ENCODE results near the gene SYT7. TPM values are rescaled to one million over a fixed set of nuclear protein-coding genes. Genes with fewer than 3 reads are reported as not detected.

Gene SYT7
- total RNA-seq, 1 donor from 2014 or later = 12.7 TPM

DNA sequence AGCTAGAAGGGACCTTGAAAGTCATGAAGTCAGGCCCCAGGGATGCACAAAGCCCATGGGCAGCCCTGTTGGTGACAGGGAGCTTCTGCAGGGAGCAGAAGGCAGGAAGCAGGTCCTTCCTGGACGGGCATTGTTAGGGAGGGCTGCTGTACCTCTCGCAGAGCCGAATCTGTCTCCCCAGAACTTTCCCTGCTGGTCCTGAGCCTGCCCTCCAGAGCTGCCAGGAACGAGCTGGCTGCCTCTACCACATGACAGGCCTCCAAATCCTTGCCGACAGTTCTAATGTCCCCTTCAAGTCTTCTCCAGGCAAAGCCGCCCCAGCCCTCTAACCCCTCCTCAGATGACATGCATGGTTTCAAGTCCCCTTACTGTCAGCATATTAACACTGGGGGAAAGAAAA is 20.1 kb downstream of the SYT7 start:
- H3K36me3 ChIP-seq (ENCODE audit: control insufficient read depth, insufficient read depth, low read length) = no peaks in the 10 kb centered on the region
- no peak for DNase-seq (ENCODE audit: low read depth)
- peaks cover 58% of the 10 kb centered on the region for H3K27me3 ChIP-seq (ENCODE audit: control insufficient read depth, insufficient read depth, low read length)
- H3K4me3 ChIP-seq (ENCODE audit: low read depth, low read length) = no peak overlapping the region
- TF ChIP-seq, protein P1, sequence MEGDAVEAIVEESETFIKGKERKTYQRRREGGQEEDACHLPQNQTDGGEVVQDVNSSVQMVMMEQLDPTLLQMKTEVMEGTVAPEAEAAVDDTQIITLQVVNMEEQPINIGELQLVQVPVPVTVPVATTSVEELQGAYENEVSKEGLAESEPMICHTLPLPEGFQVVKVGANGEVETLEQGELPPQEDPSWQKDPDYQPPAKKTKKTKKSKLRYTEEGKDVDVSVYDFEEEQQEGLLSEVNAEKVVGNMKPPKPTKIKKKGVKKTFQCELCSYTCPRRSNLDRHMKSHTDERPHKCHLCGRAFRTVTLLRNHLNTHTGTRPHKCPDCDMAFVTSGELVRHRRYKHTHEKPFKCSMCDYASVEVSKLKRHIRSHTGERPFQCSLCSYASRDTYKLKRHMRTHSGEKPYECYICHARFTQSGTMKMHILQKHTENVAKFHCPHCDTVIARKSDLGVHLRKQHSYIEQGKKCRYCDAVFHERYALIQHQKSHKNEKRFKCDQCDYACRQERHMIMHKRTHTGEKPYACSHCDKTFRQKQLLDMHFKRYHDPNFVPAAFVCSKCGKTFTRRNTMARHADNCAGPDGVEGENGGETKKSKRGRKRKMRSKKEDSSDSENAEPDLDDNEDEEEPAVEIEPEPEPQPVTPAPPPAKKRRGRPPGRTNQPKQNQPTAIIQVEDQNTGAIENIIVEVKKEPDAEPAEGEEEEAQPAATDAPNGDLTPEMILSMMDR (IDR thresholded peaks at IDR 0.05; ENCODE audit: insufficient read depth, low read length, poor library complexity, severe bottlenecking) = no peak

GRCh38 chr11:61556621-61557020 is 24.3 kb downstream of the SYT7 start:
- DNase-seq (ENCODE audit: low read depth) = no peak
- TF ChIP-seq, protein P1 (IDR thresholded peaks at IDR 0.05; ENCODE audit: insufficient read depth, low read length, poor library complexity, severe bottlenecking) = no peak
- H3K4me3 ChIP-seq (ENCODE audit: low read depth, low read length) = no peak overlapping the region
- no peaks in the 10 kb centered on the region for H3K36me3 ChIP-seq (ENCODE audit: control insufficient read depth, insufficient read depth, low read length)
- H3K27me3 ChIP-seq (ENCODE audit: control insufficient read depth, insufficient read depth, low read length) = peaks cover 85% of the 10 kb centered on the region

DNA sequence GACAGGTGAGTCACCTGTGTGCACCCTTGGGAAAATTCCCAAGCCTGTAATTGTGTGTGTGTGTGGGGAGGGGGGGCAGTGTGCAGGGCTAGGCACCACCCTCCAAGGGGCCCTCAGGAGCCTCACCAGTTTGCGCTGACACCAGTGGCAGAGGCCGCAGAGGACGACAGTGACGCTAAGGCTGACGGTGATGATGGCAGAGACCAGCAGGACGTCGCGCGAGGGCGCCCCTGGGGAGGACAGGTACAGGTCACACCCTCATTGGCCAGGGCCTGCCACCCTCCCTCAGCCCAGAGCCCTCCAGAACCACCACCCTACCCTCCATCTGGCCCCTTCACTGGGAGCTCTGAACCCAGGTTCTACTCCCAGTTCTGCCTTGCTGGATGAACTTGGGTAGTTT is 24.9 kb downstream of the SYT7 start:
- Histone ChIP-seq H3K4me3 (ENCODE audit: low read depth, low read length) (no peak overlapping the region), H3K36me3 (ENCODE audit: control insufficient read depth, insufficient read depth, low read length) (no peaks in the 10 kb centered on the region), H3K27me3 (ENCODE audit: control insufficient read depth, insufficient read depth, low read length) (peaks cover 86% of the 10 kb centered on the region)
- TF ChIP-seq, protein P1 (IDR thresholded peaks at IDR 0.05; ENCODE audit: insufficient read depth, low read length, poor library complexity, severe bottlenecking) = no peak
- no peak for DNase-seq (ENCODE audit: low read depth)

DNA sequence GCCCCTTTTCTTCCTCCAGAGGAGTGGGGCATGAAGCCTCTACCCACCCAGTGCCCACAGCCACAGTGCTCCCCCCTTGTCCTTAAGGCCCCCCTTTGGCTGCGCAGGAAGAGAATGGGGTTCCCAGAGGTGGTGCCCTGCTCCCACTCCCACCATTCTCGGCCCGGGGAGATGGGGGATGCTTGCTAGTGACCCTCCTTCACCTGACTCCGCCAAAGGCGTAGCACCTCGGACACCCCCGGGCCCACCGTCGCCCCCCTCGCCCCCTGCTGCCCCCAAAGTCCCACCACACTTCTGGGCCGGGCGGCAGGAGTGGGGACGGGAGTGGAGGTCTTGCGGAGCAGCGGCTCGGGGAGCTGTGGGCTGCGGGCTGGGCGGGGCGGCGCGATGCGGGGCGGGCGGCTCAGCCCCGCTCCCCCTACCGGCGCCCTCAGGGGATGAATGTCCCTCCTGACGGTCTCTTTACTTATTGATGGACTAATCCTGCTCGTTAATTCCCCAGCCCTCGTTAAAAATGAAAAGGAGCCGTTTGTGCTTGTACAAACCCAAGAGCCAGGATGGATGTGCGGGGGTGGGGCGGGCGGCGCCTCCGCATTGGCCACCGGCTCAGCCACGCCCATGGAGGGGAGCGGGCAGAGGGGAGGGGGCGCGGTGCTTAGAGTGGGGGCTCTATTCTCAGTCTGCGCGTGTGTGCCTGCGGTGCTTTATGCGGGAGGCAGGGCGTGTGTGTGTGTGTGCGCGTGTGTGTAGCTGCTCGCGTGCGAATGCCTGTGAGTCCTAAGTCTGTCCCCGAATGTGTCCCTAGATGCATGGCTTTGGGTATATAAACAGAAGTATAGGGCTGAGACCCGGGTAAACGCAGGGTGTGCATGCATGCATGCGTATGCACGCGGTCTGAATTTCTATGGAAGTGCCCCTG is 25.6 kb downstream of the SYT7 start:
- TF ChIP-seq, protein P1 (IDR thresholded peaks at IDR 0.05; ENCODE audit: insufficient read depth, low read length, poor library complexity, severe bottlenecking) = no peak
- DNase-seq (ENCODE audit: low read depth) = no peak

DNA sequence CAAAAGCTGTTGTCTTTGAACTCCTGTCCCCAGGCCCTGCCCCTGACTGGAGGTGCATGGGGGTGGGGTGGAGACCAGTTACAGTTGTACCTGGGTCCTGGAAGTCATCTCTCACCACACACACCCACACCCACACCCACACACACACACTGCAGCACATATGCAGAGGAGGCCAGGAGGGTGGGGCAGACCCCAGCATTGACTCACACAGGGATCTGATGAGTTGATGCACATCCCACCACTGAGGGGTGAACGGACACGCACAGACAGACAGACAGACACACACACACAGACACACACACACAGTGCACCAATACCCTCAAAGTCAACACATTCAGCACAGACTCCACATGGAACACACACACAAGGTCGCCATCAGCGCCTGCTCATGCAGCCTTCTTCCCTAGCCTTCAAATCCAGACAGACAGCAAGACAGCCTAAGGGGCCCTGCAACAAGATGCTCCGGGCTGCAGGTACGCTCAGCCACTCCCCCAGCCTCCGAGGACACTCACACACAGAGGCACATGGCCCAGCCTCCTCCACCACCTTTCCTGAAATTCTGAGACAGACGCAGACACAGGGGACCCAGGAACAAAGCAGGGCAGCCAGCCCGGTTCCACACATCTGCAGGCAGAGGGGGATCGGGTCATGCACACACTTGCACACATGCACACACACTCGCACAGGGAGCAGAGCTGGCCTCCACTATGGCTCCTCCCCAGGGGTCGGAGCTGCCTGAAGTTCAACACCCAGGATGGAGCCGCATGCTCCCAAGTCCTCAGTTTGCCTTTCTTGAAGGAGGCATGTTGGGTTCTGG is 26.5 kb downstream of the SYT7 start:
- no peak for DNase-seq (ENCODE audit: low read depth)
- TF ChIP-seq, protein P1 (IDR thresholded peaks at IDR 0.05; ENCODE audit: insufficient read depth, low read length, poor library complexity, severe bottlenecking) = no peak
- no peaks in the 10 kb centered on the region for H3K36me3 ChIP-seq (ENCODE audit: control insufficient read depth, insufficient read depth, low read length)
- H3K4me3 ChIP-seq (ENCODE audit: low read depth, low read length) = no peak overlapping the region
- peaks cover 79% of the 10 kb centered on the region for H3K27me3 ChIP-seq (ENCODE audit: control insufficient read depth, insufficient read depth, low read length)

More for the DNA sequence above, 25.6 kb downstream of the SYT7 start:
- Histone ChIP-seq H3K27me3 (ENCODE audit: control insufficient read depth, insufficient read depth, low read length) (peaks cover 82% of the 10 kb centered on the region), H3K4me3 (ENCODE audit: low read depth, low read length) (no peak overlapping the region), H3K36me3 (ENCODE audit: control insufficient read depth, insufficient read depth, low read length) (no peaks in the 10 kb centered on the region)

Measured in kidney epithelial cell (primary cell).